GM21576 (cell line): ENCODE results near the gene MTHFD1L.

Source experiments
- ATAC-seq: cut with Tn5 transposase; IDR thresholded peaks from one replicate; pipeline ENCODE4 v1.9.1; 2021; ENCODE audit warnings: mild to moderate bottlenecking, moderate library complexity; ENCODE audit not compliant: unreplicated experiment

MTHFD1L gene

GRCh38 chr6:151143806-151144205 lies 278.3 kb downstream of the MTHFD1L start:
- no peak for ATAC-seq

DNA sequence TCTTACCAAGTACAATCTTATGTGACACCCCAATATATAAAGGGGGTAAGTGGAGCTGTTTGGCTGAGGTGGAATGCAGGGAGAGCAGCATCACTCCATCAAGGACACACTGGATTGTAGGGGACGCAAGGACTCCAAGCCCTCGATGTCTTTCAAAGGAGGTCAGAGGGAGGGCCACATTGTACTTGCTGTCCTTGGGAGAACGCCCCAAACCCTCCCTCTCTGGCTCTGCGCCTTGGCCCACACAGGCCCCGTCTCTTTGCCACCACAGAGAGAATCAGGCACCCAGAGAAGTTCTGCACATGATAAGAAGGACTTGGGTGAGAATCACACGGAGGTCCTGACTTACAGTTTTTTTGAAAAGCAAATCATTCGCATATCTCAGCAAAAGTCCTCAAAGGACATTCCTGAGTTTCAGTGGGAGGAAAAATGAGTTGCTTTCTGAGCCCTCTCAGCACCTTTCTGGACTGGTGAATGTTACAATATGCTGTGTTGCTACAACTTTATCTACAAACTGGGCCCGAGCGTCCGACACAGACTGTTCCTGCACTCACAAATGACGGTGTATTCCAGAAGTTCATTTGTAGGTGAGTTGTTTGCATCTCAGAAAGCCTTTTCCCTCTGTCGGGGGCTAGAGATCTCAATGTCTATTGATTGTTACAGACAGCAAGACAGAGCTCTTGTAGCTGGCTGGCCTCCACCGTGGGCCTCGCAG lies 281.8 kb downstream of the MTHFD1L start:
- no peak for ATAC-seq

DNA sequence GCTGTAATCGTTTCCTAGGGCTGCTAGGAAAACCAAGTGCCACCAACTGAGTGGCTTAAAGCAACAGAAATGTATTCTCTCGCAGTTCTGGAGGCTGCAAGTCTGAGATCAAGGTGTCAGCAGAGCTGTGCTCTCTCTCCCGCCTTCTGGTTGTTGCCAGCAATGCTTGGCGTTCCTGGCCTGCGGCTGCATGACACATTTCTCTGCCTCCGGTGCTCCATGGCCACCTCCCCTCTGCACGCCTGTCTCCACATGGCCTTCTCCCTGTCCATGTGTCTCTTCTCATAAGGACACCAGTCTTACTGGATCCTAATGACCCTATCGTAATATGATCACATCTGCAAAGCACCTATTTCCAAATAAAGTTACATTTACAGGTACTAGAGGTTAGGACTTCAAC lies 282.6 kb downstream of the MTHFD1L start:
- ATAC-seq = no peak

DNA sequence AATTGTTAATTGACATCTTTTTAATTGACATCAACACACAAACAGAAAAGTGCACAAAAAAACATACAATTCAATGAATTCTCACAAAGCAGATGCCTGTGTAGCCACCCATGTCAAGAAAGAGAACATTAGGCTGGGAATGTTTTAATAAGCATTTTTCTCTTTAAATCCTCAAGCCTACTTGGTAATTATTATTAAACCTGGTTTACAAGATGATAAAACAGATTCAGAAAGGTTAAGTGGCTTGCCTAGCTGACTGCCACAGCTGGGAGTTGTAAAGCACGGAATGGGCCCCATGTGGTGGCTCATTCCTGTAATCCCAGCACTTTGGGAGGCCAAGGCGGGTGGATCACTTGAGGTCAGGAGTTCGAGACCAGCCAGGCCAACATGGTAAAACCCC lies 284.3 kb downstream of the MTHFD1L start:
- no peak for ATAC-seq
